AG04450 (cell line): ENCODE measurements around the gene DKK3. TPM values are rescaled to one million over a fixed set of nuclear protein-coding genes. Genes with fewer than 3 reads are reported as not detected.

Experiments
- CTCF ChIA-PET: fragments of 300-600, 350-600 bp; formaldehyde crosslinking; extraction: SDS; loops from one replicate; lab custom pipeline; 2022; ENCODE audit warnings: antibody characterized with exemption, inconsistent platforms; lab: Charles Lee
- POLR2A ChIA-PET: fragments of 350-600 bp; formaldehyde crosslinking; extraction: SDS; loops from one replicate; lab custom pipeline; 2021; ENCODE audit warnings: antibody characterized with exemption, inconsistent platforms; lab: Yijun Ruan, JAX
- DNase-seq: peaks from one replicate; pipeline ENCODE4 v3.0.0-alpha.2; 2011; ENCODE audit warnings: low read depth, low spot score
- H3K27ac ChIP-seq: one replicate; pipeline ENCODE4 v1.5.1; 2012; ENCODE audit warnings: low read depth, low read length, control low read depth
- H3K27me3 ChIP-seq: one replicate; pipeline ENCODE4 v1.6.0; 2012; ENCODE audit warnings: low read length; ENCODE audit not compliant: control insufficient read depth, insufficient read depth
- H3K4me3 ChIP-seq: 2 replicates; pipeline ENCODE4 v1.5.1; 2011; ENCODE audit warnings: mild to moderate bottlenecking, low read depth, low read length, control low read depth
- H3K9me3 ChIP-seq: 2 replicates; pipeline ENCODE4 v1.5.1; 2012; ENCODE audit warnings: low read length; ENCODE audit not compliant: control insufficient read depth, insufficient read depth
- polyA plus RNA-seq: library from polyadenylated mRNA; depleted of rRNA; stranded (reverse); fragments of >200 nt; gene quantifications from 2 replicates; pipeline ENCODE4 v1.2.3, GENCODE V29; 2011
- TF ChIP-seq, protein P1 (sequence below): IDR thresholded peaks from 2 replicates; pipeline ENCODE4 v1.5.1; 2011; ENCODE audit warnings: low read depth, low read length, control low read depth, inconsistent platforms

Gene DKK3
- polyA plus RNA-seq, 1 experiment: 928 TPM

DNA sequence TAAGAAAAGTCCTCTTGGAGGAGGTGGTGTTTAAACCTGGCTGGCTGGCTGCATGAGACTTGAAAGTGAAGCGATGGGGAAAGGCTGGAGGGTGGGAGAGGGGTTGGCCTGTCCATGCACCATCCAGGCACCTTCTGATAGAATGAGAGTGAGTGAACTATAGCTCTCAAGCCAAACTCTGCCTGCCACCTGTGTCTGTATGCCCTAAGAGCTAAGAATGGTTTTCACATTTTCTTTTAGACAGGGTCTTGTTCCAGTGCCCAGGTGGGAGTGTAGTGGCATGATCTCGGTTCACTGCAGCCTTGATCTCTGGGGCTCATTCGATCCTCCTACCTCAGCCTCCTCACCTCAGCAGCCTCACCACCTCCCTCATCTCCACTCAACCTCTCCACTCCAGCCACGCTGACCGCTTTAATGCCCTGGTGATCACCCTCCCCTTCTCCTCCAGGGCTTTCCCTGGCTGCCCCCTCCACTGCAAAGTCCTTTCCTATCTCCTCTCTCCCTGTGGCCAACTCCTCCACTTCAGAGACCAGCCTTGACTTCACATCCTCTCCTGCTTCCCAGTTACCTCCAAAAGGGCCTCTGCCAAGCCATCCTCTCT is 38.3 kb upstream of the DKK3 start:
- CTCF ChIA-PET: interaction anchor here (0.5 to 6.1 kb wide), 18 partner anchors 9 to 734 kb away, joined by 3 to 205 read pairs (median 6); no protein-coding TSS in a partner anchor
- DNase-seq: no peak
- POLR2A ChIA-PET: no interaction called here
- Histone ChIP-seq H3K27me3 (no peaks in the 10 kb centered on the region), H3K9me3 (no peaks in the 10 kb centered on the region), H3K4me3 (no peak overlapping the region), H3K27ac (peak overlapping the region; percentile 31)
- TF ChIP-seq, protein P1, sequence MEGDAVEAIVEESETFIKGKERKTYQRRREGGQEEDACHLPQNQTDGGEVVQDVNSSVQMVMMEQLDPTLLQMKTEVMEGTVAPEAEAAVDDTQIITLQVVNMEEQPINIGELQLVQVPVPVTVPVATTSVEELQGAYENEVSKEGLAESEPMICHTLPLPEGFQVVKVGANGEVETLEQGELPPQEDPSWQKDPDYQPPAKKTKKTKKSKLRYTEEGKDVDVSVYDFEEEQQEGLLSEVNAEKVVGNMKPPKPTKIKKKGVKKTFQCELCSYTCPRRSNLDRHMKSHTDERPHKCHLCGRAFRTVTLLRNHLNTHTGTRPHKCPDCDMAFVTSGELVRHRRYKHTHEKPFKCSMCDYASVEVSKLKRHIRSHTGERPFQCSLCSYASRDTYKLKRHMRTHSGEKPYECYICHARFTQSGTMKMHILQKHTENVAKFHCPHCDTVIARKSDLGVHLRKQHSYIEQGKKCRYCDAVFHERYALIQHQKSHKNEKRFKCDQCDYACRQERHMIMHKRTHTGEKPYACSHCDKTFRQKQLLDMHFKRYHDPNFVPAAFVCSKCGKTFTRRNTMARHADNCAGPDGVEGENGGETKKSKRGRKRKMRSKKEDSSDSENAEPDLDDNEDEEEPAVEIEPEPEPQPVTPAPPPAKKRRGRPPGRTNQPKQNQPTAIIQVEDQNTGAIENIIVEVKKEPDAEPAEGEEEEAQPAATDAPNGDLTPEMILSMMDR: no peak

DNA sequence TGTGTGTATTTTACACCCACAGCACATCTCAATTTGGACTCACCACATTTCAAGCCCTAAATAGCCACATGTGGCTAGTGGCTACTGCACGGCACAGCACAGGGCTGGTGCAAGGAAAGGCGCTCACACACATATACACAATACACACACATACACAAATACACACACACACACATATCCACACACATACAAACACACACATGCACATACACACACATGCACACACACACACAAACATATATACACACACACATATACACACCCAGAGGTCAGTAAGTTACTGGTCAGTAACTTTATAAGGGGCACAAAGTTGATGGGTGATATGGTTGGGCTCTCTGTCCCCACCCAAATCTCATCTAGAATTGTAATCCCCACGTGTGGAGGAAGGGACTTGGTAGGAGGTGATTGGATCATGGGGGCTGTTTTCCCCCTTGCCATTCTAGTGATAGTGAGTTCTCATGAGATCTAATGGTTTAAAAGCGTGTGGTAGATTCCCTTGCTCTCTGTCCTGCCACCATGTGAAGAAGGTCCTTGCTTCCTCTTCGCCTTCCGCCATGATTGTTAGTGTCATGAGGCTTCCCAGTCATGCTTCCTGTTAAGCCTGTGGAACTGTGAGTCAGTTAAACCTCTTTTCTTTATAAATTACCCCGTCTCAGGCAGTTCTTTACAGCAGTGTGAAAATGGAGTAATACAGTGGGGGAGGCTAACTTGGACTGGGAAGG is 37.6 kb upstream of the DKK3 start:
- Histone ChIP-seq H3K27me3 (no peaks in the 10 kb centered on the region), H3K9me3 (no peaks in the 10 kb centered on the region), H3K4me3 (no peak overlapping the region), H3K27ac (no peak overlapping the region)
- TF ChIP-seq, protein P1: no peak
- no peak for DNase-seq
- POLR2A ChIA-PET: interaction anchor here (0.7 kb wide), 1 partner anchor 72 kb away, joined by 5 read pairs; no protein-coding TSS in a partner anchor
- CTCF ChIA-PET: interaction anchor here (0.5 to 6.1 kb wide), 16 partner anchors 10 to 248 kb away, joined by 3 to 205 read pairs (median 6); no protein-coding TSS in a partner anchor

DNA sequence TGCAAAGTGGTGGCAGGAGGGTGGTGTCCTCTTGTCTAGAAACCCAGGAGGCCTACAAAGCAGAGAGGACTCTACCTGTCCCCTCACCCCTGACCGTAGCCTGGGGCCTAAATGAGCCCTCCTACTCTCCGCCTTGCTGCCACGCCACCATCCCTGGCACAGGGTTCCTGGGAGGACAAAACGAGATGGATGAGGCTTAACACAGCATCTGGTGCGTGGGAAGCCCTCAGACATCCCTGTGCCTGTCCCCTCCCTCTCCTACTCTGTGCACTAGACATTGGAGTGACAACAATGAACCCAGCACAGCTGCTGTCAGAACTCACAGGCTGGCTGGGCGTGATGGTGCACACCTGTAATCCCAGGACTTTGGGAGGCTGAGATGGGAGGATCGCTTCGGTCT is 36.4 kb upstream of the DKK3 start:
- H3K27me3 ChIP-seq: no peaks in the 10 kb centered on the region
- POLR2A ChIA-PET: interaction anchor here (0.8 to 1.2 kb wide), 5 partner anchors 36 to 245 kb away, joined by 3 to 4 read pairs (median 3); partner anchors contain the start of gene DKK3
- H3K4me3 ChIP-seq: no peak overlapping the region; the same call in 1 of the 2 replicates
- peaks cover 6% of the 10 kb centered on the region for H3K9me3 ChIP-seq
- TF ChIP-seq, protein P1: no peak
- DNase-seq: no peak
- peak overlapping the region; percentile 96 for H3K27ac ChIP-seq
- CTCF ChIA-PET: interaction anchor here (0.5 to 6.1 kb wide), 41 partner anchors 8 to 286 kb away, joined by 3 to 205 read pairs (median 4); no protein-coding TSS in a partner anchor

DNA sequence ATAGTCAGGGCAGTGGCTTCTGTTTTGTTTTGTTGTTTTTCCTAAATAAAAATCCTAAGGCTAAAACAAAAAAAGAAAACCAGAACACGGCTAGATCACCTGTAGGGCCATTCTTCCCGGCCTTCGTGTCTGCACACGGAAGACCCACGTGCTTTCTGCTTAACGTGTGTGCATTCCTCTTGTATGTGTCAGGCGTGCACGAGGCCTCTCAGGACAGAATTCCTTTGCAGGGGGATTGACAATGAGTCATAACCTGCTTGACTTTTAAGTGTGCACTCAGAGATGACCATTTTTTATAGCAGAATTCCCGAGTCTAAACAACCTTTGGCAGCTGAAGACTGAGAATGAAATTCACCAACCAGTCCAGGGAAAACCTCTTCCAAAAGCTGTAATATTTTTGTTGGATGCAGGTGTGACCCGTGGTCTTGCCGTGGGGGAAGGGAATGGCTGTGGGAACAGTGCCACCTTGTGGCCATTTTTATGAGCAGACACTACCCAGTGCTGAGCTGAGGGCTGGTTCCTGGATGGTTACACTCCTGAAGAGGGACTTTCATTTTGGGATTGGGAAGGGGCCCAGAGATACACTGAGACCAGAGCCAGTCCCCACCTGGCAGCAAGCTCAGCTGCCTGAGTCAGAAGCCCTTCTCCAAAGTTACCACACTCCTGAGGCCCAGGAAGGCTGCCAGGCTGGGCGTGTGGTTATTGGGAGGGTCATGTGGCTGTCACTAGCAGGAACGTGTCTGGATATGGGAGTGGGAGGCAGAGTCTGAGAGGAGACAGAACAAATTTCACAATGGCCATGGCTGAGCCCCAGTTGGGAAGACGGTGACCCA is 35.7 kb upstream of the DKK3 start:
- H3K4me3 ChIP-seq: peak overlapping the region; percentile 49
- POLR2A ChIA-PET: interaction anchor here (0.6 to 1.2 kb wide), 8 partner anchors 35 to 245 kb away, joined by 3 to 4 read pairs (median 3); partner anchors contain the start of gene DKK3
- H3K9me3 ChIP-seq: peaks cover 6% of the 10 kb centered on the region
- no peaks in the 10 kb centered on the region for H3K27me3 ChIP-seq
- CTCF ChIA-PET: interaction anchor here (0.5 to 6.1 kb wide), 49 partner anchors 9 to 306 kb away, joined by 3 to 205 read pairs (median 4); no protein-coding TSS in a partner anchor
- DNase-seq: peak; percentile 94
- TF ChIP-seq, protein P1: peak; percentile 91
- H3K27ac ChIP-seq: peak overlapping the region; percentile 96
